Transverse colon (tissue), 4 donors: ENCODE data around the gene CLIC5. TPM values are rescaled to one million over a fixed set of nuclear protein-coding genes. Genes with fewer than 3 reads are reported as not detected.

Experiments used
- DNase-seq: peaks from one replicate; pipeline ENCODE4 v3.0.0-alpha.2; 2019
- H3K27ac ChIP-seq, 4 donors: fragments of 200-600 bp; sonication (generic); 2 replicates each; pipeline ENCODE4 v1.5.1; 2016 to 2018; ENCODE audit warnings: inconsistent platforms in 4 of 4
- H3K27me3 ChIP-seq: fragments of 200-600 bp; sonication (generic); 2 replicates; pipeline ENCODE4 v1.5.1; 2017; ENCODE audit warnings: inconsistent platforms
- H3K36me3 ChIP-seq, 4 donors: fragments of 200-600 bp; sonication (generic); 2 replicates each; pipeline ENCODE4 v1.5.1; 2017 to 2019; ENCODE audit warnings: inconsistent platforms in 4 of 4
- H3K4me1 ChIP-seq, 4 donors: fragments of 200-600 bp; sonication (generic); 2 replicates each; pipeline ENCODE4 v1.5.1; 2017 to 2020; ENCODE audit warnings: inconsistent platforms in 4 of 4
- H3K4me3 ChIP-seq, 4 donors: fragments of 200-600 bp; sonication (generic); 1 replicate in 1 of 4; 2 replicates in 3 of 4; pipeline versions ENCODE4 v1.5.1 to v1.6.1; 2017 to 2019; ENCODE audit warnings: inconsistent platforms in 4 of 4
- H3K9me3 ChIP-seq, 2 donors: fragments of 200-600 bp; sonication (generic); 2 replicates each; pipeline ENCODE4 v1.5.1; 2017 to 2019; ENCODE audit warnings: inconsistent platforms in 2 of 2
- EP300 ChIP-seq: sonication (generic); formaldehyde crosslinking; IDR thresholded peaks from one replicate; pipeline ENCODE4 v1.6.1; 2017; ENCODE audit warnings: antibody characterized with exemption, low read depth
- POLR2A ChIP-seq: fragments of 450-650 bp; IDR thresholded peaks from one replicate; pipeline ENCODE4 v1.6.1; 2016; ENCODE audit warnings: antibody characterized with exemption, mild to moderate bottlenecking, moderate library complexity
- POLR2AphosphoS5 ChIP-seq, 3 donors: sonication (generic); formaldehyde crosslinking; IDR thresholded peaks; one replicate each; pipeline ENCODE4 v1.6.1; 2016; ENCODE audit warnings: antibody characterized with exemption in 3 of 3
- WGBS, 2 donors: methylation state at CpG; one replicate each; pipeline ENCODE4 v1.1.5; 2018; ENCODE audit warnings: low coverage in 1 of 2; 5-methylcytosine and 5-hydroxymethylcytosine counted together
- in situ Hi-C, 4 donors: fragments of 200-750 bp; cut with MboI; loops; one replicate each; pipeline versions ENCODE4 v1.15.0 to v1.15.1; 2017; ENCODE audit warnings: low sequenced_read_pairs in 3 of 4, low pct_ligation_motif_present in 1 of 4, low pct_unique_long_range_greater_than_20kb in 1 of 4
- intact Hi-C: fragments of 100-400 bp; cut with DNase I; formaldehyde crosslinking; loops from one replicate; pipeline ENCODE4 v1.15.1; 2023; ENCODE audit warnings: low total_unique reads
- total RNA-seq, 4 donors: library from RNA; depleted of rRNA; stranded (reverse); fragments of >200 nt; gene quantifications; one replicate each; pipeline ENCODE4 v1.1.0, GENCODE V29; 2016
- TF ChIP-seq, protein P1 (sequence below), 5 experiments: fragments of 200-600 bp in 3 of 5; fragments of 450-650 bp in 2 of 5; sonication (generic) in 3 of 5; IDR thresholded peaks; 1 replicate in 2 of 5; 2 replicates in 3 of 5; pipeline ENCODE4 v1.5.1; 2016 to 2017; ENCODE audit warnings: antibody characterized with exemption in 5 of 5, inconsistent platforms in 3 of 5, mild to moderate bottlenecking in 2 of 5, moderate library complexity in 1 of 5

Gene CLIC5
- total RNA-seq, 4 donors from 2014 or later = 5.0 to 222 (median 149) TPM

DNA sequence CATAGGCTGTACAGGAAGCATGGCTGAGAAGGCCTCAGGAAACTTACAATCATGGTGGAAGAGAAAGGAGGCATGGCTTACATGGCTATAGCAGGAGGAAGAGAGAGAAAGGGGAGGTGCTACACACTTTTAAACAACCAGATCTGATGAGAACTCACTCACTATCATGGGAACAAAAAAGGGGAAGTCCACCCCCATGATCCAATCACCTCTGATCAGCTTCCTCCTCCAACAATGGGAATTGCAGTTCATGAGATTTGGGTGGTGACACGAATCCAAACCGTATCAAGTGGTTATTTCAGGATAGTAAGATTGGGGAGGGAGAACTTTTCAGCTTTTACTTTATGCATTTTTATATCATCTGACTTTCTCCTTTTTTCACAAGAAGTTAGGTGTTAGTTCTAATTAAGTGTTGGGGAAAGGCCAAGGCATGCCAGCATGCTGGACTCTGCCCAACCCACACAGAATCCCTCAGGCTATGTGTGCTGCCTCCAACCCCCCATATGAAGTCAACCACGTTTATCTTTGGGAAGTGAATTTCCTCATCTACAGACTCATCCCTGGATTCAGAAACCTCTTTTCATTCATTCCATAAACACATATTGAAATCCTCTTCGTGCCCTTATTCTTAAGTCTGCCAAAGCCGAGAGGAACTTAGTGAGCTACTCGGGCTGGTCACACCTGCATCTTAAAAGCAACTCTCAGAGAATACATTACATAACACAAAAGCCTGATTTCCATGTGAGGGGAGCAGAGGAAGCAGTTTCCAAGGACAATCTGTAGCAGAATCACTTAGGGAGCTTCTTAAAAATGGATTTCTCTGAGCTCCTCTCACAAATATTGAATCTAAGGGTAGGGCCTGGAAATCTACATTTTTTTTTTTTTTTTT, 16.7 kb upstream of the CLIC5 start:
- Histone ChIP-seq H3K36me3 (no peaks in the 10 kb centered on the region), H3K4me1 (peaks cover 0 to 8% (median 0%) of the 10 kb centered on the region in 4 donors), H3K4me3 (no peak overlapping the region), H3K9me3 (no peaks in the 10 kb centered on the region), H3K27me3 (no peaks in the 10 kb centered on the region), H3K27ac (no peak overlapping the region)
- WGBS, 2 donors = 77 to 83% methylated on average over 5 to 6 of the region's 6 CpGs
- intact Hi-C loops (no loop called here), in situ Hi-C loops (no loop called here)
- DNase-seq = no peak
- no peak for TF ChIP-seq EP300
- no peak for TF ChIP-seq POLR2A
- TF ChIP-seq, protein P1, sequence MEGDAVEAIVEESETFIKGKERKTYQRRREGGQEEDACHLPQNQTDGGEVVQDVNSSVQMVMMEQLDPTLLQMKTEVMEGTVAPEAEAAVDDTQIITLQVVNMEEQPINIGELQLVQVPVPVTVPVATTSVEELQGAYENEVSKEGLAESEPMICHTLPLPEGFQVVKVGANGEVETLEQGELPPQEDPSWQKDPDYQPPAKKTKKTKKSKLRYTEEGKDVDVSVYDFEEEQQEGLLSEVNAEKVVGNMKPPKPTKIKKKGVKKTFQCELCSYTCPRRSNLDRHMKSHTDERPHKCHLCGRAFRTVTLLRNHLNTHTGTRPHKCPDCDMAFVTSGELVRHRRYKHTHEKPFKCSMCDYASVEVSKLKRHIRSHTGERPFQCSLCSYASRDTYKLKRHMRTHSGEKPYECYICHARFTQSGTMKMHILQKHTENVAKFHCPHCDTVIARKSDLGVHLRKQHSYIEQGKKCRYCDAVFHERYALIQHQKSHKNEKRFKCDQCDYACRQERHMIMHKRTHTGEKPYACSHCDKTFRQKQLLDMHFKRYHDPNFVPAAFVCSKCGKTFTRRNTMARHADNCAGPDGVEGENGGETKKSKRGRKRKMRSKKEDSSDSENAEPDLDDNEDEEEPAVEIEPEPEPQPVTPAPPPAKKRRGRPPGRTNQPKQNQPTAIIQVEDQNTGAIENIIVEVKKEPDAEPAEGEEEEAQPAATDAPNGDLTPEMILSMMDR (IDR thresholded peaks at IDR 0.05) = no peak
- no peak for TF ChIP-seq POLR2AphosphoS5 (IDR thresholded peaks at IDR 0.05)

DNA sequence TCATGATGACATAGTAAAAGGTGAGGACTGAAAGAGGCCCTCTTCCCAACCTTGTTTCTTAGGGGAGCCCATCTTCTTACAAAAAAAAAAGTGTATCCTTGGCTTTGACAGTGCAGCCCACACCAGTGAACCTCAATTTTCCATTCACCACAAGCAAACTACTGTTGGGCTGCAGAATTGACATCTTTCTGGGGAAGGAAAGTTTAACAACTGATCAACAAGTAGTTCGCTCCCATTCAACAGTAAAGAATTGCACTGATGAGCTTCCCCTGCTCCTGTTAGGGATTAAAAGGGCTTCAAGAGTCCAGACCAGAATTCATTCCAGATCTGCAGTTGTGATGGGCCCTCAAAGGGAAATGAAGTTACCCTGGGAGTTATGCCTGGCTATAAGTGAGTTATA, 13.9 kb upstream of the CLIC5 start:
- in situ Hi-C loops (no loop called here), intact Hi-C loops (no loop called here)
- H3K27me3 ChIP-seq = no peaks in the 10 kb centered on the region
- no peak for TF ChIP-seq POLR2A
- no peak for TF ChIP-seq EP300
- no peak for DNase-seq
- H3K27ac ChIP-seq = no peak overlapping the region
- WGBS, 2 donors = 100% methylated on average over 1 of the region's 1 CpG; no CpG with 5 or more reads in 1 of the 2 donors
- no peaks in the 10 kb centered on the region for H3K9me3 ChIP-seq
- H3K36me3 ChIP-seq = no peaks in the 10 kb centered on the region
- no peak overlapping the region for H3K4me3 ChIP-seq
- peaks cover 0 to 9% (median 0%) of the 10 kb centered on the region in 4 donors for H3K4me1 ChIP-seq

DNA sequence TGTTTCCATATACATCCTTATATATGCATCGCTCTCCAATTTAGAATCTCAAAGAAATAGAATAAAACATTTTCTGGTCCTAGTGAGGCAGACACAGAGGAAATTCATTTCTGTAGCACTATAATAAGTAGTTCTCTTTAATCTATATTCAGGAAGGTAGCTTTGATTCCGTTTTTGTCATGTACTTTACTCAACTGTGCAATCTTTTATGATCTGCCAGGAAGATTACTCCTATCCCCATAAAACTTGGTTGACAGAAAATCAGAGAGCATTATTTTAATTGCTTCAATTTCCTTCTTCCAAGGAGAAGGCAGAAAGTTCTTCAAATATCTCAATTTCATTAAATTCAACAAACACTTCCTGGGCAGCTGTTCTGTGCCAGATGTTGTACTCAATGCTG, 10.6 kb upstream of the CLIC5 start:
- no peaks in the 10 kb centered on the region for H3K27me3 ChIP-seq
- 59 to 60% methylated on average over 2 of the region's 2 CpGs for WGBS, 2 donors
- H3K36me3 ChIP-seq = no peaks in the 10 kb centered on the region
- intact Hi-C loops = no loop called here
- peaks cover 0 to 9% (median 0%) of the 10 kb centered on the region in 4 donors for H3K4me1 ChIP-seq
- no peak overlapping the region for H3K4me3 ChIP-seq
- no peak for TF ChIP-seq POLR2A
- DNase-seq = no peak
- no peak overlapping the region for H3K27ac ChIP-seq
- in situ Hi-C loops = no loop called here
- no peaks in the 10 kb centered on the region for H3K9me3 ChIP-seq

DNA sequence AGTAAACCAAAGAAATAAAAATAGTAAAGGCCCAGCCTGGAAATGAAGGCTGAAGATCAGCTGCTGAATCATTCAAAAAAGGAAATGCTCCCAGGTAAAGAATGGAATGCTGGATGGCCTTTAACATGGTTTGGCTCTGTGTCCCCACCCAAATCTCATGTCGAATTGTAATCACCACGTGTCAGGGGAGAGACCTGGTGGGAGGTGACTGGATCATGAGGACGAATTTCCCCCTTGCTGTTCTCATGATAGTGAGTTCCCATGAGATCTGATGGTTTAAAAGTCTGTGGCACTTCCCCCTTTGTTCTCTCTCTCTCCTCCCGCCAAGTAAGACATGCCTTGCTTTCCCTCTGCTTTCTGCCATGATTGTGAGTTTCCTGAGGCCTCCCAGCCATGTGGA, 9.9 kb upstream of the CLIC5 start:
- no peak for DNase-seq

DNA sequence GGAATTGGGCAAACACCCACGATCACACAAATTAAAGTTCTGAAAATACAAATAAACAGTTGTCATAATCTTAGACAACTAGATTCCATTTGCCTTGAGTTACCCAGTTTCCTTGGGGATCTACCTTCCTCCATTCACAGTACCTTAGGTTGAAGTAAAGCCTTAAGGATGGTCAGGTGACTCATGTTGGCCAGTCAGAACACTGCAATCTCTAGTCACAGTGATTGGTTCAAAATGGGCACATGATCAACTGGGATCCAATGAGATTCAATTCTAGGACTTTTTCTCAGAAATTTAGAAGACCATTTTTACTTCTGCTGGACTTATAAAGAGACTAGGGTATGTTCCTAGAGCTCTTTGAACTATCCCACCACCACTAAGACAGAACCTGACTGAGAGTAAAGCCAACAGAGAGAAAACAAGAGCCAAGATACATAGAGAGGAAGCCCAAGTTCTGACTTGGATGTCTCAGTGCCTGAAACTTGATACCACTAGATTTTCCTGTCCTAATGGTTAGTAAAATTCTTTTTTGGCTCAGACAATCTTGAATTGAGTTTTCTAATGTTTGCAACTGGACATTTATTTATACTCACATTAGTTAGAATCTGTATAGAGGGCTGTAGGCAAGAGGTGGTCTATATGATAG, 8.6 kb upstream of the CLIC5 start:
- Histone ChIP-seq H3K4me3 (no peak overlapping the region), H3K27ac (no peak overlapping the region), H3K9me3 (no peaks in the 10 kb centered on the region), H3K36me3 (no peaks in the 10 kb centered on the region), H3K4me1 (peaks cover 0 to 9% (median 0%) of the 10 kb centered on the region in 4 donors), H3K27me3 (no peaks in the 10 kb centered on the region)
- DNase-seq = no peak
- in situ Hi-C loops (no loop called here), intact Hi-C loops (no loop called here)
- TF ChIP-seq POLR2A = no peak
- no peak for TF ChIP-seq POLR2AphosphoS5 (IDR thresholded peaks at IDR 0.05)
- no peak for TF ChIP-seq EP300
- TF ChIP-seq, protein P1 (IDR thresholded peaks at IDR 0.05) = no peak
- WGBS, 2 donors = 85 to 100% methylated on average over 1 of the region's 1 CpG

More for the DNA sequence above, 9.9 kb upstream of the CLIC5 start:
- intact Hi-C loops = no loop called here
- no peaks in the 10 kb centered on the region for H3K36me3 ChIP-seq
- H3K27ac ChIP-seq = no peak overlapping the region
- H3K27me3 ChIP-seq = no peaks in the 10 kb centered on the region
- no peak overlapping the region for H3K4me3 ChIP-seq
- 71 to 79% methylated on average over 4 of the region's 4 CpGs for WGBS, 2 donors
- no peaks in the 10 kb centered on the region for H3K9me3 ChIP-seq
- TF ChIP-seq POLR2A = no peak
- TF ChIP-seq, protein P1 (IDR thresholded peaks at IDR 0.05) = no peak
- TF ChIP-seq POLR2AphosphoS5 (IDR thresholded peaks at IDR 0.05) = no peak
- no peak for TF ChIP-seq EP300
- peaks cover 0 to 9% (median 0%) of the 10 kb centered on the region in 4 donors for H3K4me1 ChIP-seq
- in situ Hi-C loops = no loop called here
